AG09319 (cell line): ENCODE data around the gene FCER1A.

Experiments used
- DNase-seq: peaks from one replicate; pipeline ENCODE4 v3.0.0-alpha.2; 2010; ENCODE audit warnings: low read depth; ENCODE audit errors: extremely low read depth
- TF ChIP-seq, protein P1 (sequence below): IDR thresholded peaks from 2 replicates; pipeline ENCODE4 v1.5.1; 2011; ENCODE audit warnings: low read depth, mild to moderate bottlenecking, inconsistent platforms, low read length, moderate library complexity

Gene FCER1A

DNA sequence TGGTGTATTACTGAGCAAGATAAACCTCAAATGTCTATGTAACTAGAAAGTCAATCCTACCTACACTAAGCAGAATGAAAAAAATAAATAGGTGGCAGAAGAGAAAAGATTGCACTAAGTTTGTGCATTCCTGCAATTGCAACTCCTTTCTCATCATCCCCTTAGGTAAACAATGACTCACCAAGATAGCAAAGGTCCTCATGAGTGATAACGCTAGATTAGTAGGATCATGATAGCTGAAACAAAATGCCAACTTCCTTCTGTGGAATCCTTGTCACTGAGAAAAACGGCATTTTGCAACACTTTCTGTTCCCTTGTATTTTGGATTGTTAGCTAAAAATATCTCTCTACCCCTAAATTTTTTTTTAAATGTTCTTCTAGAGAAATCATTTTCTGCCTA, 20.0 kb upstream of the FCER1A start:
- TF ChIP-seq, protein P1, sequence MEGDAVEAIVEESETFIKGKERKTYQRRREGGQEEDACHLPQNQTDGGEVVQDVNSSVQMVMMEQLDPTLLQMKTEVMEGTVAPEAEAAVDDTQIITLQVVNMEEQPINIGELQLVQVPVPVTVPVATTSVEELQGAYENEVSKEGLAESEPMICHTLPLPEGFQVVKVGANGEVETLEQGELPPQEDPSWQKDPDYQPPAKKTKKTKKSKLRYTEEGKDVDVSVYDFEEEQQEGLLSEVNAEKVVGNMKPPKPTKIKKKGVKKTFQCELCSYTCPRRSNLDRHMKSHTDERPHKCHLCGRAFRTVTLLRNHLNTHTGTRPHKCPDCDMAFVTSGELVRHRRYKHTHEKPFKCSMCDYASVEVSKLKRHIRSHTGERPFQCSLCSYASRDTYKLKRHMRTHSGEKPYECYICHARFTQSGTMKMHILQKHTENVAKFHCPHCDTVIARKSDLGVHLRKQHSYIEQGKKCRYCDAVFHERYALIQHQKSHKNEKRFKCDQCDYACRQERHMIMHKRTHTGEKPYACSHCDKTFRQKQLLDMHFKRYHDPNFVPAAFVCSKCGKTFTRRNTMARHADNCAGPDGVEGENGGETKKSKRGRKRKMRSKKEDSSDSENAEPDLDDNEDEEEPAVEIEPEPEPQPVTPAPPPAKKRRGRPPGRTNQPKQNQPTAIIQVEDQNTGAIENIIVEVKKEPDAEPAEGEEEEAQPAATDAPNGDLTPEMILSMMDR, result no peak
- no peak for DNase-seq

DNA sequence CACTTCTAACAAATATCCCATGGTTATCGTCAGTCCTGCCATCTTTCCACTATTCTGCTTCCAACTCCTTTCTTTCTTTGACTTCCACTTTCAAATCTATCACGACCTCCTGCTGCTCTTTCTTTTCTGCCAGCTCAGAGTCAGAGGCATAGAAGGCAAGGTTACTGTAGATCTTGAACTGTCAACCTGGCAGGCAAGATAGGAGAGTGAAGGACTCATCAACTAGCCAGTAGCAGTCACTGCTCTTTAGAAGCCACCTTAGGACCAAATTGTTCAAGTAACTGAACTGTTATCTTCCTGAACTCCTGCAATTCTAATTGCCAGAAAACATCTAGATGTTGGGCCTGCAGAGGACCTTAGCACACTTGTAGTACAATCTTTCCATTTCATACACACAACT, 13.1 kb upstream of the FCER1A start:
- TF ChIP-seq, protein P1, result no peak

DNA sequence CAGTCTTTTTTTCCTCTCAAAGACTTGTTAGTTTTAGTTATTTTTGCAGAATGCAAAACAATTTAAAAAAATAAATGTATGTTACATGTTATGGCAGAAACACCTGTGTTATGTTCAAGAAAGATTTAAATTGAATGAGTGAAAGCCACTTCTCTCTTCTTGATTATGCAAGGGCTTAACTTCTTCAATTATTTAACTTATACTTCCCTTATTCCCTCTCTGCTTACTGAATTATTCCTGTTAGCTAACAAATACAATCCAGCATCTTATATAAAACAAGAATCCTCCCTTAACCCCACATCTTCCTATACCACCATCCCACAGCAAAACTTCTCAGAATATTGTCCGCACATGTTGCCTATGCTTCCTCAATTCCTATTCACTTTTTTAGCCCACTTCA, 10.7 kb upstream of the FCER1A start:
- TF ChIP-seq, protein P1, result no peak
- no peak for DNase-seq

More for the DNA sequence above, 13.1 kb upstream of the FCER1A start:
- no peak for DNase-seq

DNA sequence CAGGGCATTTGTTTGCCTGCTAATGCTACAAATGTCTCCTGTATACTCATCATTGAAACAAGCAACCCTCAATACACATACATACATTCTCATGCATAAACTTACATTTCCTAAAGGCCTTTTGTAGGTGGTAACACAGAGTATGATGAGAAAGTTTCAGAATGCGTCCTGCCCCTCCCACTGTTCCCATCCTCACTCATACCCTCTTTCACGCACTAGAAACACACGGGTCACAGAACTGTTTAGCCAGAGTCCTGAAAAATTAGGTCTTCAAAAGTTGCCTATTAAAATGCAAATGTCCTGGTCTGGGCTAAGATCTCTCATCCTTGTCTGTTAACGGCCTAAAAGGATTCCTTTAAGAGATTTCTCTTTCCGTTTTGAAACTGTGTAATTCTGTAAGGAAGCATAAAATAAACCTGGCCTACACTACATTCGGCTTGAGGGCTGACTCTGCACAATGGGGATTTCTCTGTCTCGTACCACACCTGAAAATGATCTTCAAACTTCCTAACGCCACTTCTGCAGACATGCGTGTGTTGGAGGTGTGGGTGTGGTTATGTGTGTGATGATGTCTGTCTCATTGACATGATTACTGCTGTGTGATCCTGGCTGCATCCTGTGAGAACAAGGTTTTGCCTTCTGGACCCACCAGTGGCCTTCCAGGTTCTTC, 5.3 kb upstream of the FCER1A start:
- TF ChIP-seq, protein P1, result no peak
- DNase-seq, result no peak

DNA sequence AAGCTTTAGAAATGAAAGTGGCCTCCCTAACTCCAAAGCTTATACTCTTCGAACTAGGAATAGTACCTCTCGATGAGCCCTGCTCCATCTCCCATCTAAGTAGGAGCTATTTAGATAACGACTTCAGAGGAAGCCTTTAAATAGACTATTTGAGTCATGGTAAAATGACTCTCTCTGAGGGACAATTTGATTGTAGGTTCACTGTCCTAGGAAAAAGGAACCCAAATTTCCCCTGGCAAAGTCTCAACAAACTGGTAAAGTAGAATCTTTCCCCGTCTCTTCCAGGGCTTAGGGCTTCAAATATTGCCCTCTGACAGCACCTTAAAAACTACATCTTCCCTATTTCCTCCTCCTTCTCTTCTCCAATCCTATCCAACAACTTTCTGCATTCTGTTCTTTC, 2.0 kb upstream of the FCER1A start:
- no peak for DNase-seq
- TF ChIP-seq, protein P1, result no peak

DNA sequence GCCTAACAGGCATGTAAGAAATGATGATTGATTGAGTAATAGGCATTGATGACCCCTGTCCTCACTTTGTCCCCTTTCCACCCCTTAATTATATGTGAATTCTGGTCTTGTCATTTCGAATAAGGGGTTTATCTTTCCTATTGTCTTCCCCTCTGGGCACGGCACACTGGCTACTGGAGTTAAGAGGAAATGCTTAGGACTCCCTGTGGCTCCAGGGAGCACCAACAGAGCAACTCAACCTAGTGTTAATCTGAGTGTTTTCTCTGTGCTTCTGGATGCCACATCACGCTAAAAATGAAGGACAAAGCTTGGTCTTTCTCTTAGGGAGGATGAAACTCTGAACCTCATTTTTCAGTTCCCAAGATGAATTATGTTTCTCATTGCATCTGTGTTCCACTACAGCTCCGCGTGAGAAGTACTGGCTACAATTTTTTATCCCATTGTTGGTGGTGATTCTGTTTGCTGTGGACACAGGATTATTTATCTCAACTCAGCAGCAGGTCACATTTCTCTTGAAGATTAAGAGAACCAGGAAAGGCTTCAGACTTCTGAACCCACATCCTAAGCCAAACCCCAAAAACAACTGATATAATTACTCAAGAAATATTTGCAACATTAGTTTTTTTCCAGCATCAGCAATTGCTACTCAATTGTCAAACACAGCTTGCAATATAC, 5.3 kb downstream of the FCER1A start:
- TF ChIP-seq, protein P1, result no peak
- no peak for DNase-seq

DNA sequence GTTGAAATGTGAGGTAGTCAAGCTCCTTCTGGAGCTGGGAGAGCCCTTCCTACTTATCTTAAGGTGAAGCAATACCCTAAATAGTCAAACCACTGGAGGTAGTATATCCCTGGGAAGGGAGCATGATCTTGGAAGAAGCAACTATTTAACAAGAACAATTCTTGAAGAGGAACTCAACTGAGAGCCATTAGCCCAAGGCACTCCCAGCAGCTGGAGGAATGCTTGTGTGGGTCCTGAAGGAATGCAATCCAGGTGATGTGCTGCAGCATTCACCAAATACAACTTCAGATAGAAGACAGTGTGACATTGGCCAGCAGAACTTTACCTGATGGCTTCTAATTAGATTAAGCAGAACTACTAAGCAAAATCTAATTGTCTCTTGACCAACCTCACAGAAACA, 9.5 kb downstream of the FCER1A start:
- TF ChIP-seq, protein P1, result no peak
- no peak for DNase-seq
